Hepatic stellate cell (primary cell): ENCODE data around the gene S100A3.
"Not testable (repeated sequence)": the region's sequence is repeated elsewhere in the genome, so short reads cannot be mapped to it uniquely, and the experiment has no call there.

ENCODE experiments used
- DNase-seq: peaks from one replicate; pipeline ENCODE4 v3.0.0; 2011; ENCODE audit warnings: low spot score

The S100A3 gene

GRCh38 chr1:153548722-153549688, at the start of gene S100A3:
Gene S100A3 (minus strand): TSS chr1:153549258. CDS start chr1:153548485, 773 bp downstream.
- DNase-seq = peak; percentile 96

GRCh38 chr1:153598309-153599172, 49.5 kb upstream of the S100A3 start:
- DNase-seq = peak; percentile 53

GRCh38 chr1:153597206-153597605, 48.1 kb upstream of the S100A3 start:
- DNase-seq = peak; percentile 25

- DNase-seq = no peak
Observed at GRCh38 chr1:153592748-153593147, 43.7 kb upstream of the S100A3 start.

GRCh38 chr1:153588482-153588881, 39.4 kb upstream of the S100A3 start:
- DNase-seq = no peak

GRCh38 chr1:153588033-153588432, 39.0 kb upstream of the S100A3 start:
- not testable (repeated sequence) for DNase-seq

GRCh38 chr1:153587314-153587713, 38.3 kb upstream of the S100A3 start:
- DNase-seq = no peak

GRCh38 chr1:153586347-153586746, 37.3 kb upstream of the S100A3 start:
- no peak for DNase-seq

GRCh38 chr1:153585006-153585405, 35.9 kb upstream of the S100A3 start:
- no peak for DNase-seq

- DNase-seq = no peak
Observed at GRCh38 chr1:153583976-153584375, 34.9 kb upstream of the S100A3 start.

GRCh38 chr1:153583514-153583913, 34.5 kb upstream of the S100A3 start:
- DNase-seq = not testable (repeated sequence)

GRCh38 chr1:153582836-153583235, 33.8 kb upstream of the S100A3 start:
- DNase-seq = not testable (repeated sequence)

GRCh38 chr1:153578936-153579335, 29.9 kb upstream of the S100A3 start:
- DNase-seq = no peak

GRCh38 chr1:153578490-153578889, 29.4 kb upstream of the S100A3 start:
- DNase-seq = peak; percentile 49

GRCh38 chr1:153577624-153578051, 28.6 kb upstream of the S100A3 start:
- DNase-seq = no peak

- DNase-seq = no peak
Observed at GRCh38 chr1:153577138-153577537, 28.1 kb upstream of the S100A3 start.

- DNase-seq = not testable (repeated sequence)
Observed at GRCh38 chr1:153575497-153575896, 26.4 kb upstream of the S100A3 start.

- DNase-seq = not testable (repeated sequence)
Observed at GRCh38 chr1:153575081-153575491, 26.0 kb upstream of the S100A3 start.

- DNase-seq = no peak
Observed at GRCh38 chr1:153573351-153573750, 24.3 kb upstream of the S100A3 start.

- DNase-seq = peak; percentile 82
Observed at GRCh38 chr1:153572569-153573015, 23.5 kb upstream of the S100A3 start.

- DNase-seq = no peak
Observed at GRCh38 chr1:153571706-153572105, 22.6 kb upstream of the S100A3 start.

- no peak for DNase-seq
Observed at GRCh38 chr1:153570874-153571273, 21.8 kb upstream of the S100A3 start.
